ENCODE measurements around the gene TROAP. TPM values are rescaled to one million over a fixed set of nuclear protein-coding genes. Genes with fewer than 3 reads are reported as not detected.
"Not testable (repeated sequence)": the region's sequence is repeated elsewhere in the genome, so short reads cannot be mapped to it uniquely, and the experiment has no call there.

Gene TROAP
- total RNA-seq, 1 experiment from 2014 or later = 75.3 TPM

DNA sequence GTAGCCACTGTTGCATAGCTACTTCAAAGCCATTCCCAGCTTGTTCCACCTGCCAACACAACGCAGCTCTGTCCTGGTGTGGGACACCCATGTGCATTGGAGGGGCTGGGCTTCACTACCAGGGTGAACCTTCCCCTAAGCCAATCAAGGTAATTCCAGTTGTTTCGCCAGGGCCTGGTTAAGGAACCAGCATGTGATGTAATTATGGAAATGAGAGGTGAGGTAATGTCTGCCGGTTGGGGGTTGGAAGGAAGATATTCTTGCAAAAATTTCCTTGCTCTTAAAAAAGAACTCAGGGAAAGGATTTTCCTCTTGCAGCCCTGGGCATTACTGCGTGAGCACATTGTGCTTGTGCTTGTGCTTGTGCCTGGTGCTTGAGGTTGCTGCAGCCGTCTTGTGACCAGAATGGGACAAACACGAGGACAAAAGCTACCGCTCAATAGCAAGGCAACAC is 43.3 kb upstream of the TROAP start:
- H3K9me3 Mint-ChIP-seq = no peaks in the 10 kb centered on the region
- Histone ChIP-seq H4K91ac (ENCODE audit: insufficient read length, low read depth, low read length) (no peak overlapping the region), H2AK5ac (ENCODE audit: insufficient read length, low read length) (no peak overlapping the region), H3K23me2 (ENCODE audit: insufficient read length, low read depth, low read length, poor library complexity, severe bottlenecking) (no peaks in the 10 kb centered on the region), H3K9ac (ENCODE audit: extremely low read depth, insufficient read length, low read length) (no peak overlapping the region), H2BK15ac (ENCODE audit: low read depth, low read length) (no peak overlapping the region), H3K4me2 (ENCODE audit: insufficient read depth, insufficient read length, low read length) (no peak overlapping the region), H2BK12ac (ENCODE audit: insufficient read length, low read depth, low read length) (no peak overlapping the region), H3K4ac (ENCODE audit: low read depth, low read length) (no peak overlapping the region), H4K5ac (ENCODE audit: insufficient read length, low read depth, low read length) (peak overlapping the region; percentile 56), H2AFZ (ENCODE audit: low read length) (no peak overlapping the region), H4K8ac (replicated peaks; ENCODE audit: insufficient read length, low read depth, low read length) (no peak overlapping the region), H3K4me1 (ENCODE audit: insufficient read depth, low read length) (no peaks in the 10 kb centered on the region; the same call in 1 of the 2 replicates), H3T11ph (ENCODE audit: low read length) (no peak overlapping the region), H3K18ac (ENCODE audit: insufficient read length, low read depth, low read length) (no peak overlapping the region), H4K20me1 (ENCODE audit: control insufficient read depth, insufficient read depth, insufficient read length) (no peaks in the 10 kb centered on the region), H3K9me3 (ENCODE audit: control insufficient read depth, low read depth, low read length) (no peaks in the 10 kb centered on the region), H3K27ac (ENCODE audit: insufficient read length, low read depth, low read length) (no peak overlapping the region), H2BK20ac (ENCODE audit: low read depth, low read length, poor library complexity, severe bottlenecking) (no peak overlapping the region), H2BK5ac (ENCODE audit: insufficient read length, low read length) (no peak overlapping the region), H3K79me1 (ENCODE audit: insufficient read depth, low read depth, low read length, poor library complexity, severe bottlenecking) (no peaks in the 10 kb centered on the region), H3K14ac (ENCODE audit: insufficient read depth, low read length) (no peak overlapping the region), H3K27me3 (ENCODE audit: insufficient read depth, low read length) (no peaks in the 10 kb centered on the region), H3K23ac (ENCODE audit: insufficient read length, low read depth, low read length) (no peak overlapping the region), H3K79me2 (ENCODE audit: insufficient read depth, low read length) (no peaks in the 10 kb centered on the region), H2BK120ac (ENCODE audit: low read depth, low read length, poor library complexity, severe bottlenecking) (no peak overlapping the region), H3K56ac (ENCODE audit: insufficient read length, low read depth, low read length) (no peak overlapping the region)
- H3K36me3 Mint-ChIP-seq (ENCODE audit: insufficient read depth in 1 of 3, low read depth in 3 of 3) = no peaks in the 10 kb centered on the region
- H3K27ac Mint-ChIP-seq = peak overlapping the region in 2 of 3 experiments; percentile 13 to 53; a peak in 1 of 7 replicates
- no CpG with 5 or more reads among the region's 7 CpGs for WGBS (ENCODE audit: extremely low coverage, insufficient read length, low lambda C conversion rate)
- TF ChIP-seq, protein P1, sequence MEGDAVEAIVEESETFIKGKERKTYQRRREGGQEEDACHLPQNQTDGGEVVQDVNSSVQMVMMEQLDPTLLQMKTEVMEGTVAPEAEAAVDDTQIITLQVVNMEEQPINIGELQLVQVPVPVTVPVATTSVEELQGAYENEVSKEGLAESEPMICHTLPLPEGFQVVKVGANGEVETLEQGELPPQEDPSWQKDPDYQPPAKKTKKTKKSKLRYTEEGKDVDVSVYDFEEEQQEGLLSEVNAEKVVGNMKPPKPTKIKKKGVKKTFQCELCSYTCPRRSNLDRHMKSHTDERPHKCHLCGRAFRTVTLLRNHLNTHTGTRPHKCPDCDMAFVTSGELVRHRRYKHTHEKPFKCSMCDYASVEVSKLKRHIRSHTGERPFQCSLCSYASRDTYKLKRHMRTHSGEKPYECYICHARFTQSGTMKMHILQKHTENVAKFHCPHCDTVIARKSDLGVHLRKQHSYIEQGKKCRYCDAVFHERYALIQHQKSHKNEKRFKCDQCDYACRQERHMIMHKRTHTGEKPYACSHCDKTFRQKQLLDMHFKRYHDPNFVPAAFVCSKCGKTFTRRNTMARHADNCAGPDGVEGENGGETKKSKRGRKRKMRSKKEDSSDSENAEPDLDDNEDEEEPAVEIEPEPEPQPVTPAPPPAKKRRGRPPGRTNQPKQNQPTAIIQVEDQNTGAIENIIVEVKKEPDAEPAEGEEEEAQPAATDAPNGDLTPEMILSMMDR (conservative IDR thresholded peaks at IDR 0.05) = no peak
- H3K4me1 Mint-ChIP-seq = peaks cover 15 to 24% of the 10 kb centered on the region in 2 experiments
- peak; percentile 71 for DNase-seq
- H3K27me3 Mint-ChIP-seq (ENCODE audit: low read depth) = peaks cover 3% of the 10 kb centered on the region
- H3K4me3 Mint-ChIP-seq = no peak overlapping the region

DNA sequence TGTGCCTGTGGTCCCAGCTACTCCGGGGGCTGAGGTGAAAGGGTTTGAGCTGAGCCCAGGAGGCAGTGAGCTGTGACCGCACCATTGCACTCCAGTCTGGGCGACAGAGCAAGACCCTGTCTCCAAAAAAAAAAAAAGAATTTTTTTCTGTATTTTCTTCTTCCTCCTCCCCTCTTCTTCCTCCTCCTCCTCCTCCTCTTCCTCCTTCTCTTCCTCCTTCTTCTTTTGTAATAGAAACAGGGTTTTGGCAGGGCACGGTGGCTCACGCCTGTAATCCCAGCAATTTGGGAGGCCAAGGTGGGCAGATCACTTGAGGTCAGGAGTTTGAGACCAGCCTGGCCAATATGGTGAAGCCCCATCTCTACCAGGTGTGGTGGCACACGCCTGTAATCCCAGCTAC is 42.5 kb upstream of the TROAP start:
- H3K4me2 ChIP-seq (ENCODE audit: insufficient read depth, insufficient read length, low read length); H4K8ac ChIP-seq (replicated peaks; ENCODE audit: insufficient read length, low read depth, low read length); H3K56ac ChIP-seq (ENCODE audit: insufficient read length, low read depth, low read length); H3K9me3 ChIP-seq (ENCODE audit: control insufficient read depth, low read depth, low read length); H2BK5ac ChIP-seq (ENCODE audit: insufficient read length, low read length); H2BK20ac ChIP-seq (ENCODE audit: low read depth, low read length, poor library complexity, severe bottlenecking); H3K23me2 ChIP-seq (ENCODE audit: insufficient read length, low read depth, low read length, poor library complexity, severe bottlenecking); H3K4me3 Mint-ChIP-seq; H3K27ac ChIP-seq (ENCODE audit: insufficient read length, low read depth, low read length); H2BK120ac ChIP-seq (ENCODE audit: low read depth, low read length, poor library complexity, severe bottlenecking); H3K23ac ChIP-seq (ENCODE audit: insufficient read length, low read depth, low read length); H4K5ac ChIP-seq (ENCODE audit: insufficient read length, low read depth, low read length); H2BK12ac ChIP-seq (ENCODE audit: insufficient read length, low read depth, low read length); H3T11ph ChIP-seq (ENCODE audit: low read length); H2AK5ac ChIP-seq (ENCODE audit: insufficient read length, low read length); H3K4ac ChIP-seq (ENCODE audit: low read depth, low read length); H3K18ac ChIP-seq (ENCODE audit: insufficient read length, low read depth, low read length); H3K9me3 Mint-ChIP-seq; H3K36me3 Mint-ChIP-seq (ENCODE audit: insufficient read depth in 1 of 3, low read depth in 3 of 3); H3K27me3 ChIP-seq (ENCODE audit: insufficient read depth, low read length); H2BK15ac ChIP-seq (ENCODE audit: low read depth, low read length); H3K9ac ChIP-seq (ENCODE audit: extremely low read depth, insufficient read length, low read length); DNase-seq; H3K79me1 ChIP-seq (ENCODE audit: insufficient read depth, low read depth, low read length, poor library complexity, severe bottlenecking); H4K91ac ChIP-seq (ENCODE audit: insufficient read length, low read depth, low read length); H2AFZ ChIP-seq (ENCODE audit: low read length); H3K14ac ChIP-seq (ENCODE audit: insufficient read depth, low read length); H3K79me2 ChIP-seq (ENCODE audit: insufficient read depth, low read length); H3K27me3 Mint-ChIP-seq (ENCODE audit: low read depth); H4K20me1 ChIP-seq (ENCODE audit: control insufficient read depth, insufficient read depth, insufficient read length); H3K4me1 ChIP-seq (ENCODE audit: insufficient read depth, low read length): not testable (repeated sequence)
- peak overlapping the region in 1 of 3 experiments; percentile 77; a peak in 1 of 7 replicates for H3K27ac Mint-ChIP-seq
- H3K4me1 Mint-ChIP-seq = peaks cover 15 to 25% of the 10 kb centered on the region in 2 experiments
- WGBS (ENCODE audit: extremely low coverage, insufficient read length, low lambda C conversion rate) = no CpG with 5 or more reads among the region's 6 CpGs

Measured in H9 (cell line).